RWPE2 (cell line): ENCODE data around the gene KAT6B.
A peak's percentile ranks its signal among the peaks of the same experiment; 100 is the strongest.

ENCODE experiments used
- ATAC-seq: fragments of 200-7000 bp; cut with Tn5 transposase; 3 replicates; pipeline ENCODE4 v1.9.1; 2021; ENCODE audit warnings: low read depth
- DNase-seq: peaks from one replicate; pipeline ENCODE4 v3.0.0-alpha.2; 2020; ENCODE audit warnings: low spot score
- H3K27ac ChIP-seq: fragments of 450-650 bp; 2 replicates; pipeline ENCODE4 v1.5.1; 2017; ENCODE audit warnings: mild to moderate bottlenecking; ENCODE audit not compliant: poor library complexity, severe bottlenecking
- H3K27me3 ChIP-seq: fragments of 250-450 bp; sonication (Bioruptor Pico); 2 replicates; pipeline ENCODE4 v1.5.1; 2021; ENCODE audit warnings: mild to moderate bottlenecking, moderate library complexity; ENCODE audit not compliant: insufficient read depth, poor library complexity, severe bottlenecking
- H3K36me3 ChIP-seq: fragments of 250-450 bp; sonication (Bioruptor Pico); 2 replicates; pipeline ENCODE4 v1.5.1; 2020; ENCODE audit warnings: low read depth, mild to moderate bottlenecking, moderate library complexity
- H3K4me1 ChIP-seq: fragments of 250-450 bp; sonication (Bioruptor Pico); 2 replicates; pipeline ENCODE4 v1.5.1; 2021; ENCODE audit warnings: mild to moderate bottlenecking, moderate library complexity; ENCODE audit not compliant: insufficient read depth, poor library complexity, severe bottlenecking
- H3K4me3 ChIP-seq: fragments of 250-450 bp; sonication (Bioruptor Pico); 2 replicates; pipeline ENCODE4 v1.5.1; 2021; ENCODE audit warnings: mild to moderate bottlenecking, moderate library complexity; ENCODE audit not compliant: severe bottlenecking
- H3K9me3 ChIP-seq: fragments of 250-450 bp; sonication (Bioruptor Pico); 2 replicates; pipeline ENCODE4 v1.5.1; 2021; ENCODE audit warnings: mild to moderate bottlenecking, moderate library complexity; ENCODE audit not compliant: severe bottlenecking
- CTCF ChIP-seq: fragments of 450-650 bp; IDR thresholded peaks from one replicate; pipeline ENCODE4 v1.5.1; 2017; ENCODE audit warnings: mild to moderate bottlenecking, moderate library complexity; ENCODE audit not compliant: poor library complexity, severe bottlenecking

KAT6B gene

GRCh38 chr10:74799721-74800221 is 26.6 kb upstream of the KAT6B start:
- no peak for DNase-seq
- peak; percentile 99 for ATAC-seq

GRCh38 chr10:74801447-74801846 is 25.0 kb upstream of the KAT6B start:
- H3K9me3 ChIP-seq, result no peaks in the 10 kb centered on the region
- no peak for DNase-seq
- no peak for ATAC-seq
- H3K36me3 ChIP-seq, result no peaks in the 10 kb centered on the region
- no peak for TF ChIP-seq CTCF
- no peak overlapping the region for H3K27ac ChIP-seq
- peaks cover 6% of the 10 kb centered on the region for H3K4me1 ChIP-seq
- H3K4me3 ChIP-seq, result no peak overlapping the region
- H3K27me3 ChIP-seq, result no peaks in the 10 kb centered on the region

More at GRCh38 chr10:74799721-74800221, 26.6 kb upstream of the KAT6B start:
- H3K4me1 ChIP-seq, result peaks cover 6% of the 10 kb centered on the region
- peak overlapping the region; percentile 34 for H3K27ac ChIP-seq
- H3K4me3 ChIP-seq, result no peak overlapping the region
- no peak for TF ChIP-seq CTCF
- H3K9me3 ChIP-seq, result no peaks in the 10 kb centered on the region
- no peaks in the 10 kb centered on the region for H3K36me3 ChIP-seq
- H3K27me3 ChIP-seq, result no peaks in the 10 kb centered on the region

DNA sequence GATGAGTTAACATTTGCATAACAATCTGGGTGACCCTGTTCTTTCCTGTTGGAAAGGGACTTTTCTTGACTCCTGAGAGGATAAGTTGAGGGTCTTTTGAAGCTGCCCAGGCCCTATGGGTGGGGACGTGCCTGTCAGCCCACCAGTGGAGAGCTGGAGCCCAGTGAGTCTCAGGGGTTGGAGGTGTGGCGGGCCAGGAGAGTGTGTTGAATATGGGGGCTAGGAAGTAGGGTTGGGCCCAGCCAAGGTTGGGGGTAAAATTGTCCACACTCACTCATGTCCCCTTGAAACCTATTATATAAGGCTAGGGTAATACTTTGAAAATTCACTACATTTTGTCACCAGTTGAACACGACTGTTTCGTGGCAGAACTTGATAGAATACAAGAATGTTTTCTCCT is 17.9 kb upstream of the KAT6B start:
- Histone ChIP-seq H3K4me3 (no peak overlapping the region), H3K27me3 (no peaks in the 10 kb centered on the region), H3K36me3 (no peaks in the 10 kb centered on the region), H3K9me3 (no peaks in the 10 kb centered on the region), H3K4me1 (no peaks in the 10 kb centered on the region), H3K27ac (no peak overlapping the region)
- ATAC-seq, result no peak
- TF ChIP-seq CTCF, result no peak
- DNase-seq, result no peak

GRCh38 chr10:74810087-74810486 is 16.3 kb upstream of the KAT6B start:
- no peak for TF ChIP-seq CTCF
- Histone ChIP-seq H3K36me3 (no peaks in the 10 kb centered on the region), H3K4me3 (no peak overlapping the region), H3K27ac (no peak overlapping the region), H3K9me3 (no peaks in the 10 kb centered on the region), H3K4me1 (no peaks in the 10 kb centered on the region), H3K27me3 (no peaks in the 10 kb centered on the region)
- ATAC-seq (no peak), DNase-seq (no peak)

GRCh38 chr10:74813381-74814259 is 12.8 kb upstream of the KAT6B start:
- Histone ChIP-seq H3K27me3 (no peaks in the 10 kb centered on the region), H3K9me3 (no peaks in the 10 kb centered on the region), H3K4me3 (no peak overlapping the region), H3K4me1 (no peaks in the 10 kb centered on the region), H3K27ac (no peak overlapping the region), H3K36me3 (no peaks in the 10 kb centered on the region)
- ATAC-seq (no peak), DNase-seq (peak; percentile 45)
- TF ChIP-seq CTCF, result no peak
